HepG2 (cell line): ENCODE data around the gene DERL2. TPM values are rescaled to one million over a fixed set of nuclear protein-coding genes. Genes with fewer than 3 reads are reported as not detected.
A peak's percentile ranks its signal among the peaks of the same experiment; 100 is the strongest.

ENCODE experiments used
- ARID5B ChIP-seq: IDR thresholded peaks from 2 replicates; pipeline ENCODE4 v1.4.0; 2020; ENCODE audit warnings: mild to moderate bottlenecking, missing genetic modification reagents
- ELF1 ChIP-seq: sonication (generic); formaldehyde crosslinking; IDR thresholded peaks from 2 replicates; pipeline ENCODE4 v1.4.0; 2020; ENCODE audit warnings: missing genetic modification reagents
- FOXJ3 ChIP-seq: sonication (generic); formaldehyde crosslinking; IDR thresholded peaks from 2 replicates; pipeline ENCODE4 v1.4.0; 2020; ENCODE audit warnings: missing genetic modification reagents, mild to moderate bottlenecking, borderline replicate concordance
- HOXA9 ChIP-seq: sonication (generic); formaldehyde crosslinking; IDR thresholded peaks from 2 replicates; pipeline ENCODE4 v1.8.1; 2022; ENCODE audit warnings: missing genetic modification reagents, mild to moderate bottlenecking, moderate library complexity, borderline replicate concordance
- KDM5A ChIP-seq: fragments of 200-600 bp; sonication (generic); IDR thresholded peaks from 2 replicates; pipeline ENCODE4 v1.7.0; 2018; ENCODE audit warnings: antibody characterized with exemption, mild to moderate bottlenecking, low read length, borderline replicate concordance
- MAX ChIP-seq: IDR thresholded peaks from 2 replicates; pipeline ENCODE4 v1.6.1; 2012; ENCODE audit warnings: inconsistent platforms
- MTERF4 ChIP-seq: sonication (generic); formaldehyde crosslinking; IDR thresholded peaks from 2 replicates; pipeline ENCODE4 v1.8.0; 2023; ENCODE audit warnings: mild to moderate bottlenecking, missing genetic modification reagents
- MXD3 ChIP-seq: IDR thresholded peaks from 2 replicates; pipeline ENCODE4 v1.6.1; 2016; ENCODE audit warnings: mild to moderate bottlenecking, missing biosample characterization, missing genetic modification reagents
- REPIN1 ChIP-seq: sonication (generic); formaldehyde crosslinking; IDR thresholded peaks from 2 replicates; pipeline ENCODE4 v1.8.0; 2022; ENCODE audit warnings: missing genetic modification reagents, low read depth, mild to moderate bottlenecking, borderline replicate concordance
- STAT6 ChIP-seq: sonication (generic); formaldehyde crosslinking; IDR thresholded peaks from 2 replicates; pipeline ENCODE4 v1.4.0; 2020; ENCODE audit warnings: missing genetic modification reagents, mild to moderate bottlenecking, borderline replicate concordance
- TSC22D2 ChIP-seq: sonication (generic); formaldehyde crosslinking; IDR thresholded peaks from 2 replicates; pipeline ENCODE4 v1.5.1; 2020; ENCODE audit warnings: missing genetic modification reagents, mild to moderate bottlenecking, borderline replicate concordance
- ZFP1 ChIP-seq: IDR thresholded peaks from 2 replicates; pipeline ENCODE4 v1.6.1; 2016
- ZFP90 ChIP-seq: sonication (generic); formaldehyde crosslinking; IDR thresholded peaks from 2 replicates; pipeline ENCODE4 v1.8.0; 2022; ENCODE audit warnings: missing genetic modification reagents, mild to moderate bottlenecking, inconsistent platforms, borderline replicate concordance
- ZNF512 ChIP-seq: sonication (generic); formaldehyde crosslinking; IDR thresholded peaks from 2 replicates; pipeline ENCODE4 v1.4.0; 2020; ENCODE audit warnings: mild to moderate bottlenecking, missing genetic modification reagents
- ZNF547 ChIP-seq: sonication (generic); formaldehyde crosslinking; IDR thresholded peaks from 2 replicates; pipeline ENCODE4 v1.5.1; 2020; ENCODE audit warnings: mild to moderate bottlenecking, missing genetic modification reagents
- ZNF563 ChIP-seq: sonication (generic); formaldehyde crosslinking; IDR thresholded peaks from 2 replicates; pipeline ENCODE4 v1.8.0; 2022; ENCODE audit warnings: mild to moderate bottlenecking, moderate library complexity, missing genetic modification reagents
- ZNF709 ChIP-seq: sonication (generic); formaldehyde crosslinking; IDR thresholded peaks from 2 replicates; pipeline ENCODE4 v1.5.0; 2020; ENCODE audit warnings: mild to moderate bottlenecking, missing genetic modification reagents
- polyA plus RNA-seq, 8 experiments: library from polyadenylated mRNA; depleted of rRNA in 3 of 8; stranded (reverse) in 7 of 8; unstranded in 1 of 8; fragments of >200 nt; fragmentation: Illumina TruSeq in 4 of 8; extraction: Trizol in 4 of 8; gene quantifications; 2 replicates each; pipeline versions ENCODE4 v1.2.1 to v1.2.3, GENCODE V29; 2011 to 2016; ENCODE audit warnings: low read depth in 4 of 8, missing spikeins in 1 of 8, mixed read lengths in 1 of 8; ENCODE audit not compliant: insufficient read depth in 1 of 8
- total RNA-seq, 5 experiments: library from RNA; depleted of rRNA; stranded (reverse); fragments of >200 nt; fragmentation: Illumina TruSeq; extraction: Trizol; gene quantifications; 2 replicates each; pipeline ENCODE4 v1.2.3, GENCODE V29; 2016; ENCODE audit warnings: low read depth in 1 of 5

The DERL2 gene
- total and polyA plus RNA-seq, 2 of the 13 experiments (the other 11 are each of a cell fraction or from before 2014, with no cell fraction given): 59.3 to 65.2 TPM

- TF ChIP-seq ZFP90 (CRISPR knock-in tag) (no peak), HOXA9 (CRISPR knock-in tag) (no peak), ZNF563 (peak; percentile 81; the same call in 1 of the 2 replicates), ELF1 (CRISPR knock-in tag) (peak; percentile 79), TSC22D2 (0 out of 2 replicates have a peak, but pooled peaks have one; percentile 51), KDM5A (peak; percentile 86), ZNF547 (CRISPR knock-in tag) (peak; percentile 91), STAT6 (CRISPR knock-in tag) (no peak), FOXJ3 (CRISPR knock-in tag) (peak; percentile 61; the same call in 1 of the 2 replicates), MXD3 (CRISPR knock-in tag) (peak; percentile 70; the same call in 1 of the 2 replicates), ZNF512 (CRISPR knock-in tag) (no peak), MTERF4 (CRISPR knock-in tag) (peak; percentile 89; the same call in 1 of the 2 replicates), ZFP1 (no peak), ZNF709 (CRISPR knock-in tag) (0 out of 2 replicates have a peak, but pooled peaks have one; percentile 40), ARID5B (CRISPR knock-in tag) (peak; percentile 34; the same call in 1 of the 2 replicates), REPIN1 (CRISPR knock-in tag) (peak; percentile 65), MAX (peak; percentile 90)
These were observed 487 bp upstream of the DERL2 start, which contains the start of gene MIS12 (continued) for GRCh38 chr17:5486206-5487124.
